ENCODE data around the gene HBA1. TPM values are rescaled to one million over a fixed set of nuclear protein-coding genes. Genes with fewer than 3 reads are reported as not detected.

The HBA1 gene
- total and polyA plus RNA-seq, 2 of the 4 experiments (the other 2 are of a cell fraction): 0.21 TPM; not detected in 1

- Histone ChIP-seq H3K56ac (ENCODE audit: extremely low read depth, insufficient read depth, low read length) (no peak overlapping the region), H3K27ac (ENCODE audit: insufficient read depth, low read length) (no peak overlapping the region), H3K23ac (ENCODE audit: low read depth, low read length) (no peak overlapping the region), H2AK9ac (replicated peaks; ENCODE audit: low read depth, low read length, poor library complexity) (no peak overlapping the region), H3K9me3 (ENCODE audit: control insufficient read depth, insufficient read depth, low read length) (no peaks in the 10 kb centered on the region), H3K36me3 (ENCODE audit: control insufficient read depth, insufficient read depth, low read length) (peaks cover 59% of the 10 kb centered on the region), H3K9me1 (ENCODE audit: insufficient read depth, low read length) (no peaks in the 10 kb centered on the region; the same call in 1 of the 2 replicates), H3K4me1 (ENCODE audit: control insufficient read depth, insufficient read depth, low read length) (no peaks in the 10 kb centered on the region), H4K20me1 (ENCODE audit: insufficient read depth, low read length) (peaks cover 62% of the 10 kb centered on the region), H4K91ac (ENCODE audit: insufficient read depth, low read depth, low read length) (no peak overlapping the region), H2BK20ac (ENCODE audit: low read depth, low read length) (no peak overlapping the region), H3K4me2 (ENCODE audit: low read depth, low read length) (no peak overlapping the region), H2AK5ac (ENCODE audit: low read depth, low read length) (no peak overlapping the region), H2BK5ac (ENCODE audit: low read depth, low read length, poor library complexity, severe bottlenecking) (no peak overlapping the region), H3K27me3 (ENCODE audit: control insufficient read depth, insufficient read depth, low read length) (no peaks in the 10 kb centered on the region), H2BK15ac (ENCODE audit: low read depth, low read length) (no peak overlapping the region), H3K79me1 (ENCODE audit: low read depth in 1 of 2, low read length in 2 of 2) (peaks cover 24 to 62% of the 10 kb centered on the region in 2 experiments), H3K4ac (ENCODE audit: low read depth, low read length) (no peak overlapping the region), H3K14ac (replicated peaks; ENCODE audit: low read depth, low read length) (no peak overlapping the region), H3K9ac (ENCODE audit: low read depth, low read length) (no peak overlapping the region), H2AFZ (replicated peaks; ENCODE audit: low read length, poor library complexity) (no peak overlapping the region), H4K8ac (ENCODE audit: low read depth in 2 of 2, low read length in 2 of 2) (no peak overlapping the region), H3K4me3 (ENCODE audit: insufficient read depth, low read depth, low read length) (no peak overlapping the region), H3K18ac (ENCODE audit: low read depth, low read length) (no peak overlapping the region), H4K5ac (ENCODE audit: low read depth, low read length) (no peak overlapping the region), H2BK120ac (ENCODE audit: low read depth, low read length) (no peak overlapping the region)
- CTCF ChIA-PET: no interaction called here
- no CpG with 5 or more reads among the region's 4 CpGs for WGBS, 2 experiments (ENCODE audit: extremely low coverage in 2 of 2, insufficient read length in 1 of 2)
- dilution Hi-C loops (cut with HindIII; ENCODE audit: low sequenced_read_pairs, unreplicated experiment) (no loop called here), in situ Hi-C loops (cut with MboI; ENCODE audit: low sequenced_read_pairs) (no loop called here), intact Hi-C loops (cut with micrococcal nuclease) (no loop called here)
- BruUV-seq (replicated peaks): no TSS peak
- POLR2A ChIA-PET (ENCODE audit: unreplicated experiment): no interaction called here
- TF ChIP-seq FOS (IDR thresholded peaks at IDR 0.05; ENCODE audit: low read depth, low read length) (no peak), CHD1 (IDR thresholded peaks at IDR 0.05; ENCODE audit: low read depth, low read length) (no peak), MAFK (IDR thresholded peaks at IDR 0.05; ENCODE audit: low read depth, low read length) (no peak), POLR2A (IDR thresholded peaks at IDR 0.05; ENCODE audit: low read depth, low read length) (no peak), BHLHE40 (IDR thresholded peaks at IDR 0.05; ENCODE audit: low read depth, low read length) (no peak), MXI1 (IDR thresholded peaks at IDR 0.05; ENCODE audit: borderline replicate concordance, low read depth, low read length) (no peak), NFE2L2 (IDR thresholded peaks at IDR 0.05; ENCODE audit: low read depth, low read length) (no peak), RFX5 (IDR thresholded peaks at IDR 0.05; ENCODE audit: low read depth, low read length) (no peak), RAD21 (IDR thresholded peaks at IDR 0.05; ENCODE audit: low read length) (no peak), USF2 (IDR thresholded peaks at IDR 0.05; ENCODE audit: low read depth, low read length) (no peak), MAZ (IDR thresholded peaks at IDR 0.05; ENCODE audit: borderline replicate concordance, low read depth, low read length) (no peak)
- no peak for DNase-seq
- ATAC-seq (ENCODE audit: low read depth): no peak
These were observed 43.5 kb downstream of the HBA1 start for GRCh38 chr16:220021-220420.

Small RNA genes within 50 kb of the gene (microRNA-seq; reads per million reads assigned to microRNA genes)
- not detected for gene RF00019 (ENCODE audit: insufficient read depth, insufficient read length)

Small RNA genes within 50 kb of the gene (small RNA-seq; reads per million reads assigned to genes)
- 0 reads per million in 5 experiments for gene RF00019

Other genes starting within 250 kb of the HBA1 start
- gene POLR3K, start 123.1 kb upstream of the HBA1 start, total RNA-seq (2012; rRNA removed): 9.0 and 10.6 TPM in 2 replicates
- 39.1 and 39.5 TPM in 2 replicates for gene POLR3K, start 123.1 kb upstream of the HBA1 start, polyA plus RNA-seq (2012; rRNA removed)
- 63.3 and 88.0 TPM in 2 replicates for gene SNRNP25, start 122.9 kb upstream of the HBA1 start, total RNA-seq (2012; rRNA removed)
- 67.2 and 73.7 TPM in 2 replicates for gene SNRNP25, start 122.9 kb upstream of the HBA1 start, polyA plus RNA-seq (2012; rRNA removed)
- 11.1 and 13.8 TPM in 2 replicates for gene RHBDF1, start 104.0 kb upstream of the HBA1 start, total RNA-seq (2012; rRNA removed)
- 86.6 and 92.3 TPM in 2 replicates for gene RHBDF1, start 104.0 kb upstream of the HBA1 start, polyA plus RNA-seq (2012; rRNA removed)
- 66.7 and 74.2 TPM in 2 replicates for gene MPG, start 98.5 kb upstream of the HBA1 start, total RNA-seq (2012; rRNA removed)
- 135 and 155 TPM in 2 replicates for gene MPG, start 98.5 kb upstream of the HBA1 start, polyA plus RNA-seq (2012; rRNA removed)
- 3.9 and 5.7 TPM in 2 replicates for gene NPRL3, start 38.0 kb upstream of the HBA1 start, total RNA-seq (2012; rRNA removed)
- 42.4 and 44.0 TPM in 2 replicates for gene NPRL3, start 38.0 kb upstream of the HBA1 start, polyA plus RNA-seq (2012; rRNA removed)
- not detected in 2 replicates for gene HBZ, start 24.0 kb upstream of the HBA1 start, total RNA-seq (2012; rRNA removed)
- gene HBZ, start 24.0 kb upstream of the HBA1 start, polyA plus RNA-seq (2012; rRNA removed): not detected in 2 replicates
- gene HBM, start 10.7 kb upstream of the HBA1 start, total RNA-seq (2012; rRNA removed): not detected in 2 replicates
- gene HBM, start 10.7 kb upstream of the HBA1 start, polyA plus RNA-seq (2012; rRNA removed): not detected in 2 replicates
- not detected in 2 replicates for gene HBA2, start 3.8 kb upstream of the HBA1 start, total RNA-seq (2012; rRNA removed)
- gene HBA2, start 3.8 kb upstream of the HBA1 start, polyA plus RNA-seq (2012; rRNA removed): not detected in 2 replicates
- not detected in 2 replicates for gene HBQ1, start 3.8 kb downstream of the HBA1 start, total RNA-seq (2012; rRNA removed)
- 0.92 and 1.7 TPM in 2 replicates for gene HBQ1, start 3.8 kb downstream of the HBA1 start, polyA plus RNA-seq (2012; rRNA removed)
- 21.5 and 33.3 TPM in 2 replicates for gene LUC7L, start 52.8 kb downstream of the HBA1 start, total RNA-seq (2012; rRNA removed)
- 52.8 and 55.6 TPM in 2 replicates for gene LUC7L, start 52.8 kb downstream of the HBA1 start, polyA plus RNA-seq (2012; rRNA removed)
- gene FAM234A, start 58.1 kb downstream of the HBA1 start, total RNA-seq (2012; rRNA removed): 27.5 and 30.3 TPM in 2 replicates
- gene FAM234A, start 58.1 kb downstream of the HBA1 start, polyA plus RNA-seq (2012; rRNA removed): 60.5 and 64.2 TPM in 2 replicates
- under 0.01 TPM in 2 replicates for gene RGS11, start 99.3 kb downstream of the HBA1 start, total RNA-seq (2012; rRNA removed)
- 0.48 and 0.49 TPM in 2 replicates for gene RGS11, start 99.3 kb downstream of the HBA1 start, polyA plus RNA-seq (2012; rRNA removed)
- gene ARHGDIG, start 103.9 kb downstream of the HBA1 start, total RNA-seq (2012; rRNA removed): 0.36 TPM in 1 of 2 replicates, not detected in the other
- 0.16 and 0.24 TPM in 2 replicates for gene ARHGDIG, start 103.9 kb downstream of the HBA1 start, polyA plus RNA-seq (2012; rRNA removed)
- 0.28 TPM in 1 of 2 replicates, not detected in the other for gene PDIA2, start 106.5 kb downstream of the HBA1 start, total RNA-seq (2012; rRNA removed)
- gene PDIA2, start 106.5 kb downstream of the HBA1 start, polyA plus RNA-seq (2012; rRNA removed): 0.17 and 0.32 TPM in 2 replicates
- 10.9 and 11.9 TPM in 2 replicates for gene AXIN1, start 176.0 kb downstream of the HBA1 start, total RNA-seq (2012; rRNA removed)
- gene AXIN1, start 176.0 kb downstream of the HBA1 start, polyA plus RNA-seq (2012; rRNA removed): 14.2 and 15.1 TPM in 2 replicates
- gene MRPL28, start 193.9 kb downstream of the HBA1 start, total RNA-seq (2012; rRNA removed): 104 and 106 TPM in 2 replicates
- 181 and 255 TPM in 2 replicates for gene MRPL28, start 193.9 kb downstream of the HBA1 start, polyA plus RNA-seq (2012; rRNA removed)
- gene PGAP6, start 205.3 kb downstream of the HBA1 start, total RNA-seq (2012; rRNA removed): 49.1 and 56.1 TPM in 2 replicates
- 124 and 125 TPM in 2 replicates for gene PGAP6, start 205.3 kb downstream of the HBA1 start, polyA plus RNA-seq (2012; rRNA removed)
- gene NME4, start 220.5 kb downstream of the HBA1 start, total RNA-seq (2012; rRNA removed): 123 and 124 TPM in 2 replicates
- gene NME4, start 220.5 kb downstream of the HBA1 start, polyA plus RNA-seq (2012; rRNA removed): 288 and 406 TPM in 2 replicates
- 3.9 TPM in 2 replicates for gene DECR2, start 225.2 kb downstream of the HBA1 start, total RNA-seq (2012; rRNA removed)
- 26.7 and 29.6 TPM in 2 replicates for gene DECR2, start 225.2 kb downstream of the HBA1 start, polyA plus RNA-seq (2012; rRNA removed)
- gene RAB11FIP3, start 249.0 kb downstream of the HBA1 start, total RNA-seq (2012; rRNA removed): 7.5 TPM in 2 replicates
- gene RAB11FIP3, start 249.0 kb downstream of the HBA1 start, polyA plus RNA-seq (2012; rRNA removed): 19.9 and 22.5 TPM in 2 replicates